ENCODE data around the gene MAP7D3.

Gene MAP7D3

GRCh38 chrX:136198678-136199243, 52.4 kb downstream of the MAP7D3 start:
- no peak for TF ChIP-seq CTCF (IDR thresholded peaks at IDR 0.05; ENCODE audit: extremely low read depth, missing control alignments)
- no peak for DNase-seq (ENCODE audit: low spot score)

DNA sequence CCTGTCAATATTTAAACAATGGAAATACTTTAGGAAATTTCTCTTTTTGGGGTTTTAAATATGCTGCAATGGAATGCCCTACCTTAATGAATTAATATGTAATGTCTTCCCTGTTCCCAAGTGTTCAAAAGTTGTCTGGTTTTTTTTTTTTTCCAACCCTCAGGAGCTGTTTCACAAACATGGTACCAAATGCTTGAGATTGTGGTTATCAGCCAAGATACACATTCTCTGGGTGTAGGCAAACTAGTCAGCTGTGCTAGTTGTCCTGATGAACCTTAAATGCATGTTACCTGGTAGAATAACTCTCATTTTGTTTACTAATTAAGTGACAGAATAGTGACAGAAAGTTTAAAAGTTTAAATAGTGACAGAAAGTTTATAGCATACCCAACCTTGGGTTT, 53.2 kb downstream of the MAP7D3 start:
- no peak for TF ChIP-seq CTCF (IDR thresholded peaks at IDR 0.05; ENCODE audit: extremely low read depth, missing control alignments)
- no peak for DNase-seq (ENCODE audit: low spot score)

DNA sequence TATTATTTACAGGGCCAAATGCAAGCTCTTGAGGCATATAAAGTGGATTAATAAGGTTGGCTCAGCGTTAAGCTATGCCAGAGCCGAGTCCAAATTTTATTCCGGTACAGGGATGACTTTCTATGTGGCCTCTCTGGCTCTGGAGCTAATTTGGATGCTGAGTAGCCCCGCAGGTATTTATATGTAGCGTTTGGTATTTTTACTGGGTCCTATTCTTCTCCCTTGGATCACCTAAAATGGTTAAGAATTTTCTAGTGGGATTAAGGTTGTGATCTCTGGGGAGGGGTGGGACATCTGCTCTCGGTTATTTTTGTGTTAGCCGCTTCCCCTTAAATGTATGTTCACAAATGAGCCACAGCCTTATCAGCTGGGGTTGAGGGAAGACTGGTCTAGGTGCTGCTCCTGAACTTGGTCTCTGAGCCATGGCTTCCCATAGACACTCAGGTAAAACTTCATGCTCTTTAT, 54.5 kb downstream of the MAP7D3 start:
- TF ChIP-seq CTCF (IDR thresholded peaks at IDR 0.05; ENCODE audit: extremely low read depth, missing control alignments) = no peak
- DNase-seq (ENCODE audit: low spot score) = no peak

GRCh38 chrX:136195247-136195646, 56.0 kb downstream of the MAP7D3 start:
- DNase-seq (ENCODE audit: low spot score) = no peak
- no peak for TF ChIP-seq CTCF (IDR thresholded peaks at IDR 0.05; ENCODE audit: extremely low read depth, missing control alignments)

- no peak for DNase-seq (ENCODE audit: low spot score)
- no peak for TF ChIP-seq CTCF (IDR thresholded peaks at IDR 0.05; ENCODE audit: extremely low read depth, missing control alignments)
Measured at GRCh38 chrX:136194536-136194935, 56.7 kb downstream of the MAP7D3 start.

- TF ChIP-seq CTCF (IDR thresholded peaks at IDR 0.05; ENCODE audit: extremely low read depth, missing control alignments) = no peak
- DNase-seq (ENCODE audit: low spot score) = no peak
Measured at GRCh38 chrX:136193771-136194170, 57.4 kb downstream of the MAP7D3 start.

- DNase-seq (ENCODE audit: low spot score) = no peak
- TF ChIP-seq CTCF (IDR thresholded peaks at IDR 0.05; ENCODE audit: extremely low read depth, missing control alignments) = no peak
Measured at GRCh38 chrX:136192839-136193414, 58.3 kb downstream of the MAP7D3 start.
